Limb (tissue), 2 donors: Measurements from ENCODE around the gene JAKMIP1.

Experiments
- DNase-seq, 2 donors: peaks; one replicate each; pipeline ENCODE4 v3.0.0-alpha.2; 2016; ENCODE audit errors: extremely low spot score in 2 of 2

The JAKMIP1 gene

DNA sequence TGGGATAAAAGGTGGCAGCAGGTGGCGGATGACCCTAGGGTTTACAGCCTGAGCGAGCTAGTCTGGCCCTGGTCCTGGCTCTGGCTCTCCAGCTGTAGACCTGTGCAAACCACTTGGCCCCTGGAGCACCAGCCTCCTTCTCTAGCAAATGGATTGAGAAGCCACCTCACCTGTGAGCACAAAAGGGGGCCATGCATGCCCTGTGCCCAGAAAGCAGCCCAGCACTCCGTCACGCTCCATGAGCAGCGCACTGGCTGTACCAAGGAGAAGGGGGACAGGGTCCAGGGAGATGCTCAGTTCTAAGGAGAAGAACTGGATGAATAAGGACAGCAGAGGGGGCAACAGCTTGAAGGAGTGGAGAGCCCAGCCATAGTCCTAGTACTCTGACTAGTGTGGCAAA lies 135.2 kb downstream of the JAKMIP1 start:
- no peak for DNase-seq

- no peak for DNase-seq
These were observed 136.0 kb downstream of the JAKMIP1 start for GRCh38 chr4:6064383-6064782.

DNA sequence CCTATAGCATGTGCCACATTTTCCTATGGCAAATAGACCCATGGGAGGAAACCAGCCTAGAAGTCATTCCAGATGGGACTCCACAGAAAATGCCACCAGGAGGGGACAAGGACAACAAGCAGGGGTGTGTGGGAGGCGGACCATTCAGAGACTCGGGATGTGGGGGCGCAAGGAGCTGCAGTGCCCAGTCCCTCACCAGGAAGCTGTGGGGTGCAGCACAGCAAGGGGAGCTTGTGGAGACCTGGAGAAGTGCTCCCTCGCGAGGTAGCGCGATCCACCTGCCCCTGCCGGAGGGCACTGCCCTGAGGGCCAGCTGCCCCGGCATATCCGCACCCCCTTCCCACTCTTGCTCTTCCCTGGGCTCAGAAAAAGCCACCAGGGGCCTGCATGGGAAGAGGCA lies 136.7 kb downstream of the JAKMIP1 start:
- DNase-seq = no peak

DNA sequence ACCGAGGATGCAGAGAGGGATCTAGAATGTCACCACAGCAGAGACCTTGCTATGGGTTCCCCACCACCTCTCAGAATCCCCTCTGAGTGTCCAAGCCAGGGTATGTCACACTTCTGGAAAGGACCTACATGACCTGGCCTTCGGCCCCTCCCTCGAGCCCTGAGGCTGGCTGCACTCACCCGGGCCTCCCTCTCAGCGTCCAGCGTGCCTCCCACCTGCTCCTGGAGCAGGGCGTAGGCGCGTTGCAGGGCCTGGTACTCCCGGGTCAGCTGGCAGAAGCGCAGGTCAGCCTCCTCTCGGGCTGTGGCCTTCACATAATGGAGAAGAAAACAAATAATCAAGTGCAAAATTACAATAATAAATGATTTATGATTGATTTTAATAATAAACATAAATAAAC lies 138.2 kb downstream of the JAKMIP1 start:
- DNase-seq = no peak

DNA sequence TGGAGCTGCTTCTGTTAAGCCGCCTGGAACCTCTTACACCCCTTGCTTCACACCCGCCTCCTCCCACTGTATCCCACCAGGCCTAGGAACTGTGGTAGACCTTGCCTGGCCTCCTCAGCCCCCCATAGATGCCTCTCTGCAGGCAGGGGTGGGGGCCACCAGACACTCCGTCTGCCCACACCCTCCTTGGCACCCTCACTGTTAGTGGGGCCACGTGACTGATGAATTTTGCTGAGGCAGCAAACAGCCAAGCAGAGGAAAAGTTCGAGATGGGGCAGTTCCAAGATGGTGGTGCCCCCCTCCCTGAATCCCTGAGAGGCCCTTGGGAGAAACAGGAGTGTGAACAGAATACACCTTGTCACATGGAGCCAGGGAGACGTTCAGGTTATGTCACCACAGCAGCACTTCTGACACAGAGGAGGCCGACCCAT lies 141.0 kb downstream of the JAKMIP1 start:
- DNase-seq = no peak

DNA sequence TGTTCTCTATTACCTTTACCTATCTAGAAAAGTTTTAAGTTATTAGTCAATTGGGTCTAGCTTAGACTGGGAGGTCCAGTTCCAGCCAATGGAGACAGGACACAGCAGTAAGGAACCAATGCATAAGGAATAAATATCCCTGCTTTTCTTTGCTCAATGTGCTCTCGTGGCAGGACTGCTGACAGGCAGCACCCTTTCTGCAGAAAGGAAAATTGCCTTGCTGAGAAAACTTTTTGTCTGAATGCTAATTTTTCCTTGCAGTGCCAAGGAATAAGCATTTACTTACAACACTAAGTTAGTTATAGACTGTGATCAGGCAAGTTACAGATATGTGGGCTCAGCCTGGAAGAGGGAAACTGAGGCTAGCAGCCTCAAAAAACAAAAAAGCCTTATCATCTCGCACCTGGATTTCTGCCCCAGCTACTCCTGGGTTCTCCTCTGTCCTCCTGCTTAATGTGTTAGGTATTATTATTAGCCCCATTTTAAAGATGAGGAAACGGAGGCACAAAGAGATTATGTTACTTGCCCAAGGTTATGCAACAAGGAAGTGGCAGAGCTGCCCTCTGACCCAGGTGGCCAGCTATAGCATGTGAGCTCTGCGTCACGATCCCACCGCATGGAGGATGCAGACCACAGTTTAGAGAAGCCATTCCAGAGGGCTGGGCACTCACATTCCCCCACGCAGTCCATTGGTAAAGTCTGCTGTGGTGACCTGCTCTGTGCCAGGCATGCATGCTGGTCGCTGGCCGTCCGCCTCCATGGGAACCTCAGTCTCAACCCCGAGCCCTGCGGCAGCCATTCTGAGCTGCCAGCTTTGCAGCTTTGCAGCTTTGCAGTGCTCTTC lies 141.6 kb downstream of the JAKMIP1 start:
- no peak for DNase-seq

GRCh38 chr4:6056976-6057766 lies 143.2 kb downstream of the JAKMIP1 start:
- no peak for DNase-seq

DNA sequence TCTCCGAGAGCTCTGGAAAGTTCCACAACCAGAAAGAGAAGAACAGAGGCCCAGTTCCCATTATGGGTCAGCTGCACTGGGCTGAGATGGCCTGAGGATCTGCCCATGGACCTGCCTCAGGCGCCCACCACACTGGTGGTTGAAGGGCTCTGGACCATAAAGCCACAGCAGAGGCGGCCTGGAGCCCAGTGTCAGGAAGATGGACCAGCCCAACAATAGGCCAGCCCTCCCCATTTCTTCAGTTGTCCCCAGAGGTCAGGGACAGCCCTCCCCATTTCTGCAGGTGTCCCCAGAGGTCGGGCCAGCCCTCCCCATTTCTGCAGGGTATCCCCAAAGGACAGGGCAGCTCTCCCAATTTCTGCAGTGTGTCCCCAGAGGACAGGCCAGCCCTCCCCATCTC lies 144.9 kb downstream of the JAKMIP1 start:
- no peak for DNase-seq

DNA sequence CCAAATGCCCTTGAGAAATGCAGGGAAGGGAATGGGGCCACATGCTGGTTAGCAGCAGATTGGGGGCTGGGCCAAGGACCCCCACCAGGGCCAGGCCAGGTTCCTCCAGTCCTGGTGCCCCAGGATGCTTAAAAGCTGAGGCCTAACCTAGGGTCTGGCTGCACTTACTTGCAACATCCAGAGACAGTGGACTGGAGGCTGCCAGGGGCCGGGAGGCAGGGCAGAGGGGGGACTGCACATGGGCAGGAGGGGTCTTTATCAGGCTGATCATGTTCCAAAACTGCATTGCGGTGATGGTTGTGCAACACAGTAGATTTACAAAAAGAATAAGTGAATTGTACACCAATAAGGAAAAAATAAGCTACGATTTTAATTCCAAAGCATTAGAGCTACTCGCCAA lies 145.3 kb downstream of the JAKMIP1 start:
- no peak for DNase-seq

DNA sequence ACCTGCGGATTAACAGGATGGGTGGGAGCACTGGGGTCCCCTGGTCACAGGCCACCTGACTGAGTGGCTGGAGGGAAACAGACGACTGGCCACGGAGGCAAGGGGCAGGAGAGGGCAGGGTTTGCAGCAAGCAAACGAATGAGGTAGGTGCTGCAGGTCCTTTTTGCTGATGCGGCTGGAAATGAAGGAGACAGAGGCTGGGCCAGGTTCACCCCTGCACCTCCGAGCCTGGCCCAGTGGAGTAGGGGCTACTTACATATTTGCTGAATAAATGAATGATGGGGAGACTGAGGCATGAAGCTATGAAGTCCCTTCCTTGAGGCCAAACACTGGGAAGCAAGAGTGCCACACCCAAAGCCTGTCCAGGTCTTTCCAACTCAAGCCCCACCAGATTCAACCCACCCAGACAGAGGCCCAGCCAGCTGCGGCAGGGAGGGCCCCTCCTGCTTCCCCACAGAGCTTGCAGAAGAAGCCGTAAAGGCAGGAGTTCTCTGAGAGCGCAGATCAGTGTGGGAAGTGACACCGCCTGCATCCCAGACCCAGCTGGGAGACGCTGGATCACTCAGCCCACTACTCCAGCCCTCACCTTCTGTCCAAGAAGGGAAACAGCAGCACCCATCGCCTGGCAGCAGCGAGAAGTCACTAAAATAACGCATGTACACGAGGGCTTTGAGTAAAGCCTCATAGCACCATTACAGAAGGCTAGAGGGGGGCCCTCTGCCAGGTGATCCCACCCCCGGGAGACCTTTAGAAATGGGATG lies 146.0 kb downstream of the JAKMIP1 start:
- DNase-seq = no peak

- no peak for DNase-seq
These were observed 147.7 kb downstream of the JAKMIP1 start for GRCh38 chr4:6052679-6053078.

DNA sequence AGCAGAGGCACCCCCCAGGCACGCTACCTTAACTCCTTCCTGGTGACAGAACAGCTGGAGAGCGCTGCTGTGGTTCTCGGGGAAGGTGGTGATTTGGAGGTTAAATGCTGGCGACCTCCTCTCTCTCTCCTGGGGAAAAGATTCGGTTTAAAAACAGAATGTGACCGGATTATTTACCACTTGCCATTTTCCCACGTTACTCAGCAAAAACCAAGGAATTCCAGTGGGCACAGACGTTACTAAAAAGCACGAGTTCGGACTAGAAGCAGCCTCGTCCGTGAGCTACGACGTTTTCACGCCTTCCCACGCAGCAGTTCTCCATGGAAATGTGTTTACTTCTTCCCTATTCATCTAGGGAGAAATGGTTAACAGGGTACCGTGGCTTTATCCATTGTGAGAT lies 149.8 kb downstream of the JAKMIP1 start:
- DNase-seq = no peak

- no peak for DNase-seq
These were observed 150.4 kb downstream of the JAKMIP1 start for GRCh38 chr4:6049985-6050384.

GRCh38 chr4:6049278-6049677 lies 151.1 kb downstream of the JAKMIP1 start:
- no peak for DNase-seq

GRCh38 chr4:6048537-6048936 lies 151.8 kb downstream of the JAKMIP1 start:
- DNase-seq = no peak

DNA sequence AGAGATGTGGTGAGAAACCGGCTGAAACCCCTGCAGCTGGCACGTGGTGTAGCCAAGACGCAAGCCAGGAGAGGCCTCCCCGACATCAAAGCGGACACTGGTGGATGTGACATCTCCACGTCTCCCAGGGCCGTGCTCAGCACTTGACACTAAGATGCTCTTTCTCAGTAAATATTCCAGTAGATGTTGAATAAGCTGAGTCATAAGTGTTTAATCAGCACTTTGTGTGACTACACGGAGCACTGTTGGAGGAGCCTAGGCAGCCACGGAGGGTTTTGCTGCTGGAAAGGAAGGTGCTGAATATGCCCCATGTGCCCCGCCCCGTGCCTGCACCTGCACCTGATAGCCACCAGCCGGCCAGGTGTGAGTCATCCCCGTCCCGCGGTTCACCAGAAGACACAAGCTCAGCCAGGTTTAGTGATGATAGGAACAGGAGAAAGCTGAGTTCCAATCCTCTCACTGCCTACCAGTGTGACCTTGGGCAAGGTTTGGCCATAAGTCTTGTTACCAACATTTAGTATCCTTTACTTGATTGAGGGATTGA lies 153.1 kb downstream of the JAKMIP1 start:
- no peak for DNase-seq

DNA sequence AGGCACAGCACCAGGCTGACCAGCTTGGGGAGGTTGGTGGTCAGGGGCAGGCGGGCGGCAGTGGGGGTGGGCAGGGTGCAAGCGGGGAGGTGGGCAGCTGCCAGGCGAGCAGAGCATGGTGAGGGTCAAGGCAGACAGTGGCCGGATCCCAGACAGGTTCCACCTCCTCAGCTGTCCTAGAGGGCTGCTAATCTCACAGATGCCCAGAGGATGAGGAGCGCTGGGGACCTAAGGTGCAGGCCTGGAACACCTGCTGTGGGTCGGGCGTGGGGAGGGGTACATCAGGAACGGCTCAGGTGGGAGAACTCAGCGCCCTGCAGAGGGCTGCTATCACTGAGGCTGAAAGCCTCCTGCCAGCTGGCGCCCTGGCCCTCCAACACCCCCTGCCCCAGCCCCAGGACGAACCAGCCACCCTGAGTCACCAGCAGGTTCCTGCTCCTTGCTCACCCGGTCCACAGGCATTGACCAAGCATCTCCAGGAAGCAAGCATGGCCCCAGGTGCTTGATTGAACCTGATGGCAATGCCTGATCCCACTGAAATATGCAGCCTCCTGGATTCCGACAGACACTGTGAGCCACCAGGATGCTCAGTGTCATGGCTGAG lies 153.7 kb downstream of the JAKMIP1 start:
- DNase-seq = no peak

DNA sequence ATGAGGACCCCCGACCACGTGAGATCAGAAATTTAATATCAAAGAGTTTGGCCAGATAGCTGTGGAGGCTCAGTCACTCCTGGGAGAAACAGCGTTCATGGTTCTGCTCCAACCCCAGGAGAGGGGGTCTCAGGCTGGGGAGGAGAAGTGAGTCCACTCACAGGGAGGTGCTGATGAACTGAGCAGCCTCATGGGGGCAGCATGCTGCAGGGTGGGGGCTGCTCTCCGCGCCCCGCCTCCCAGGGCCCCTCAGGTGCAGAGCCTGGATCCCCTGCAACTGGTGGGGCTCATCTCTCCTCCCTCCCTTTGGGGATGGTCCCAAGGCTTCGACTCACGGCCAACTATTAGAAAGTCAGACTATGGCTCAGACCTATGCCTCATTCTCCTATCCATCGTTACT lies 155.5 kb downstream of the JAKMIP1 start:
- DNase-seq = no peak

- no peak for DNase-seq
These were observed 156.1 kb downstream of the JAKMIP1 start for GRCh38 chr4:6044276-6044675.

- no peak for DNase-seq
These were observed 156.5 kb downstream of the JAKMIP1 start for GRCh38 chr4:6043843-6044242.

- DNase-seq = no peak
These were observed 157.2 kb downstream of the JAKMIP1 start for GRCh38 chr4:6043188-6043587.
